Measurements from ENCODE around the gene ROR2.

The ROR2 gene

DNA sequence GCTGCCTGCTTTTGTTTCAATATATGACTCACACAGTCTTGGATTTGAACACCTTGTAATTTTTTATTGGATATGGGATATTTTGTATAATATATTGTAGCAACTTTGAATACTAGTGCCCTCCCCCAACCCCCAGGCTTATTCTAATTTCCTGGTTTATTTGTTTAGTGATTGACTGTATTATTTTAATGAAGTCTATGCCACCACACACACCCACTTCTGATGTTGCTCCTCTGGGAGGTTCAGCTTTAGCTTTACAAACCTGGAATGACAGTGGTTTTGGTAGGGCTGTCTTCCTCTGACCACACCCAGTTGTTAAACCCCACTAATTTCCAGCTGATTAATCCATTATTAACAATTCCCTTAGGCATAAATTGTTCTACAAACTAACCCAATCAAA is 320.3 kb downstream of the ROR2 start:
- TF ChIP-seq TAF1 (IDR thresholded peaks at IDR 0.05; ENCODE audit: borderline replicate concordance, insufficient read depth, low read length) (no peak), POLR2AphosphoS5 (IDR thresholded peaks at IDR 0.05; ENCODE audit: low read depth, low read length) (no peak), SIN3A (IDR thresholded peaks at IDR 0.05; ENCODE audit: borderline replicate concordance, insufficient read depth, low read length) (no peak), FOXP2 (optimal IDR thresholded peaks at IDR 0.05; ENCODE audit: borderline replicate concordance, extremely low read depth, extremely low read length, insufficient read depth) (no peak)
- TF ChIP-seq, protein P1, sequence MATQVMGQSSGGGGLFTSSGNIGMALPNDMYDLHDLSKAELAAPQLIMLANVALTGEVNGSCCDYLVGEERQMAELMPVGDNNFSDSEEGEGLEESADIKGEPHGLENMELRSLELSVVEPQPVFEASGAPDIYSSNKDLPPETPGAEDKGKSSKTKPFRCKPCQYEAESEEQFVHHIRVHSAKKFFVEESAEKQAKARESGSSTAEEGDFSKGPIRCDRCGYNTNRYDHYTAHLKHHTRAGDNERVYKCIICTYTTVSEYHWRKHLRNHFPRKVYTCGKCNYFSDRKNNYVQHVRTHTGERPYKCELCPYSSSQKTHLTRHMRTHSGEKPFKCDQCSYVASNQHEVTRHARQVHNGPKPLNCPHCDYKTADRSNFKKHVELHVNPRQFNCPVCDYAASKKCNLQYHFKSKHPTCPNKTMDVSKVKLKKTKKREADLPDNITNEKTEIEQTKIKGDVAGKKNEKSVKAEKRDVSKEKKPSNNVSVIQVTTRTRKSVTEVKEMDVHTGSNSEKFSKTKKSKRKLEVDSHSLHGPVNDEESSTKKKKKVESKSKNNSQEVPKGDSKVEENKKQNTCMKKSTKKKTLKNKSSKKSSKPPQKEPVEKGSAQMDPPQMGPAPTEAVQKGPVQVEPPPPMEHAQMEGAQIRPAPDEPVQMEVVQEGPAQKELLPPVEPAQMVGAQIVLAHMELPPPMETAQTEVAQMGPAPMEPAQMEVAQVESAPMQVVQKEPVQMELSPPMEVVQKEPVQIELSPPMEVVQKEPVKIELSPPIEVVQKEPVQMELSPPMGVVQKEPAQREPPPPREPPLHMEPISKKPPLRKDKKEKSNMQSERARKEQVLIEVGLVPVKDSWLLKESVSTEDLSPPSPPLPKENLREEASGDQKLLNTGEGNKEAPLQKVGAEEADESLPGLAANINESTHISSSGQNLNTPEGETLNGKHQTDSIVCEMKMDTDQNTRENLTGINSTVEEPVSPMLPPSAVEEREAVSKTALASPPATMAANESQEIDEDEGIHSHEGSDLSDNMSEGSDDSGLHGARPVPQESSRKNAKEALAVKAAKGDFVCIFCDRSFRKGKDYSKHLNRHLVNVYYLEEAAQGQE (IDR thresholded peaks at IDR 0.05; ENCODE audit: insufficient read depth in 1 of 2, low read depth in 2 of 2, low read length in 2 of 2) = no peak

DNA sequence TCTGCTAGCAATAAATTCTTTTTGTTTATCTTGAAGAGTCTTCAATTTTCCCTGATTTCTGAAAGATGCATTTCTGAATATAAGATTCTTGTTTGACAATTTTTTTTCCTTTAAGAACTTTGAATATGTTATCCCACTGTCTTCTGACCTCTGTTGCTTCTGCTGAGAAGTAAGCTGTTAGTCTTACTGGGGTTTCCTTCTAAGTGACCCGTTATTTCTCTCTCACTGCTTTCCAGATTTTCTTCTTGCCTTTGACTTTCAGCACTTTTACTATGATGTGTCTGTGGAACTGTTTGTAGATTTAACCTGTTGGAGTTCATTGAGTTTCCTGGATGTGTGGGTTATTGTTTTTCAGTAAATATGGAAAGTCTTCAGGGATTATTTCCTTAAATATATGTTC is 321.1 kb downstream of the ROR2 start:
- no peak for TF ChIP-seq TAF1 (IDR thresholded peaks at IDR 0.05; ENCODE audit: borderline replicate concordance, insufficient read depth, low read length)
- TF ChIP-seq FOXP2 (optimal IDR thresholded peaks at IDR 0.05; ENCODE audit: borderline replicate concordance, extremely low read depth, extremely low read length, insufficient read depth) = no peak
- no peak for TF ChIP-seq POLR2AphosphoS5 (IDR thresholded peaks at IDR 0.05; ENCODE audit: low read depth, low read length)
- no peak for TF ChIP-seq SIN3A (IDR thresholded peaks at IDR 0.05; ENCODE audit: borderline replicate concordance, insufficient read depth, low read length)
- TF ChIP-seq, protein P1 (IDR thresholded peaks at IDR 0.05; ENCODE audit: insufficient read depth in 1 of 2, low read depth in 2 of 2, low read length in 2 of 2) = no peak

DNA sequence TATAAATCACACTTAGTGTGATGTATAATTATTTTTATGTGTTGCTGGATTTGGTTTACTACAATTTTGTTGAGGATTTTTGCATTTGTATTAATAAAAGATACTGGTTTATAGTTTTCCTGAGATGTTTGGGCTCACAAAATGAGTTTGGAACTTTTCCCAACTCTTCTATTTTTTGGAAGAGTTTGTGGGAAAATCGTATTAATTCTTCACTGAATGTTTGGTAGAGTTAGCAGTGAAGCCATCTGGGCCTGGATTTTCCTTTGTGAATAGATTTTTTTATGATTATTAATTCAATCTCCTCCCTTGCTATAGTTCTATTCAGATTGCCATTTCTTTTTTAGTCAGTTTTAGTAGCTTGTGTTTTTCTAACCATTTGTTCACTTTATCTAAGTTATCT is 324.7 kb downstream of the ROR2 start:
- TF ChIP-seq, protein P1 (IDR thresholded peaks at IDR 0.05; ENCODE audit: insufficient read depth in 1 of 2, low read depth in 2 of 2, low read length in 2 of 2) = no peak

DNA sequence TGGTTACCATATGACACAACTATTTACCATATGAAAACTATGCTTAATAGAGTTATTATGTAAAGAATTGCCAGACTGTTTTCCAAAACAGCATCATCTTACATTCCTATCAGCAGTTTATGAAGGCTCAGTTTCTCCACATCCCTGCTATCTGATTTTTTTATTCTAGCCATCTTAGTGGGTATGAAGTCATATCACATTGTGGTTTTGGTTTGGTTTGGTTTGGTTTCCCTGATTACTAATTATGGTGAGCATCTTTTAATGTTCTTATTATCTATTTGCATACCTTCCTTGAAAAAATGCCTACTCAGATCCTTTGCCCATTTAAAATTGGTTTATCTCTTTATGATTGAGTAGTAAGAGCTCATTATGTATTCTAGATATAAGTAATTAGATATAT is 327.0 kb downstream of the ROR2 start:
- TF ChIP-seq FOXP2 (optimal IDR thresholded peaks at IDR 0.05; ENCODE audit: borderline replicate concordance, extremely low read depth, extremely low read length, insufficient read depth) = no peak
- TF ChIP-seq TAF1 (IDR thresholded peaks at IDR 0.05; ENCODE audit: borderline replicate concordance, insufficient read depth, low read length) = no peak
- TF ChIP-seq, protein P1 (IDR thresholded peaks at IDR 0.05; ENCODE audit: insufficient read depth in 1 of 2, low read depth in 2 of 2, low read length in 2 of 2) = no peak

DNA sequence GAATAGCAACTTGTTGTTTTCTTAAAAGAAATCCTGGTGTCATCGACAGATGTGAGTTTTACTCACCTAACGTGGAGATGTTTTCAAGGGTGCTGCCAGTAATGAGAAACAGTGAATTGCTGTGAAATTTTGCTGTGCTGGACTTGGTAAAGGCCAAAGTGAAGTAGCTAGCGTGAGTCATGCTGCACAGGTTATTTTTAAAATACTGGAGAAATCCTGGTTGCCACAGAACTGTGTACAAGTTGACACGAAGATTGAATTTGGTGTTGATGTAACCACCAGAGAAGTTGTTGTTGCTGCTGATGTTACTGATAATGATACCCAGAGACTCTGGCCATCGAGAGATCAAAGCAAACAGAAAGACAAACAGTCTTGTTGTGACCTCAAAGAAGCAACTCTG is 338.4 kb downstream of the ROR2 start:
- TF ChIP-seq TAF1 (IDR thresholded peaks at IDR 0.05; ENCODE audit: borderline replicate concordance, insufficient read depth, low read length) (no peak), POLR2AphosphoS5 (IDR thresholded peaks at IDR 0.05; ENCODE audit: low read depth, low read length) (no peak), SIN3A (IDR thresholded peaks at IDR 0.05; ENCODE audit: borderline replicate concordance, insufficient read depth, low read length) (no peak), FOXP2 (optimal IDR thresholded peaks at IDR 0.05; ENCODE audit: borderline replicate concordance, extremely low read depth, extremely low read length, insufficient read depth) (no peak)
- TF ChIP-seq, protein P1 (IDR thresholded peaks at IDR 0.05; ENCODE audit: insufficient read depth in 1 of 2, low read depth in 2 of 2, low read length in 2 of 2) = no peak
